Femur (tissue), 1 donor: Measurements from ENCODE around the gene MAP4K2.
"Not testable (repeated sequence)": the region's sequence is repeated elsewhere in the genome, so short reads cannot be mapped to it uniquely, and the experiment has no call there.

ENCODE experiments used
- DNase-seq: peaks from one replicate; pipeline ENCODE4 v3.0.0-alpha.2; 2017

MAP4K2 gene

GRCh38 chr11:64838600-64839334, 35.8 kb upstream of the MAP4K2 start:
- DNase-seq: no peak

- no peak for DNase-seq
Observed at GRCh38 chr11:64837887-64838351, 34.9 kb upstream of the MAP4K2 start.

GRCh38 chr11:64836448-64837072, 33.5 kb upstream of the MAP4K2 start:
- no peak for DNase-seq

- no peak for DNase-seq
Observed at GRCh38 chr11:64835616-64836447, 32.8 kb upstream of the MAP4K2 start.

GRCh38 chr11:64834723-64835615, 32.0 kb upstream of the MAP4K2 start:
- DNase-seq: no peak

GRCh38 chr11:64834031-64834722, 31.2 kb upstream of the MAP4K2 start:
- no peak for DNase-seq

- DNase-seq: no peak
Observed at GRCh38 chr11:64833509-64833908, 30.5 kb upstream of the MAP4K2 start.

GRCh38 chr11:64833198-64833502, 30.1 kb upstream of the MAP4K2 start:
- DNase-seq: no peak

GRCh38 chr11:64832467-64833197, 29.6 kb upstream of the MAP4K2 start:
- DNase-seq: no peak

- no peak for DNase-seq
Observed at GRCh38 chr11:64831411-64831891, 28.4 kb upstream of the MAP4K2 start.

GRCh38 chr11:64829536-64830251, 26.7 kb upstream of the MAP4K2 start:
- DNase-seq: no peak

GRCh38 chr11:64827451-64827839, 24.4 kb upstream of the MAP4K2 start:
- no peak for DNase-seq

GRCh38 chr11:64826578-64827450, 23.8 kb upstream of the MAP4K2 start:
- no peak for DNase-seq

GRCh38 chr11:64826062-64826461, 23.0 kb upstream of the MAP4K2 start:
- DNase-seq: no peak

- no peak for DNase-seq
Observed at GRCh38 chr11:64823568-64824119, 20.6 kb upstream of the MAP4K2 start.

GRCh38 chr11:64817476-64817875, 14.5 kb upstream of the MAP4K2 start:
- DNase-seq: no peak

- DNase-seq: not testable (repeated sequence)
Observed at GRCh38 chr11:64815433-64815832, 12.4 kb upstream of the MAP4K2 start.

GRCh38 chr11:64814712-64815187, 11.7 kb upstream of the MAP4K2 start:
- DNase-seq: no peak

- DNase-seq: no peak
Observed at GRCh38 chr11:64813826-64814225, 10.8 kb upstream of the MAP4K2 start.
